Endothelial cell of umbilical vein (primary cell): ENCODE data around the gene RBM20. TPM values are rescaled to one million over a fixed set of nuclear protein-coding genes. Genes with fewer than 3 reads are reported as not detected.

Source experiments
- BruUV-seq: library from RNA; stranded (reverse); fragments of 400-500 nt; replicated peaks from 2 replicates; lab custom pipeline; 2021; lab: Mats Ljungman, UMichigan
- CTCF ChIA-PET: fragments of 300-600, 350-600 bp; sonication (Branson Sonifier 250); formaldehyde crosslinking; loops from one replicate; lab custom pipeline; 2021; ENCODE audit warnings: antibody characterized with exemption, inconsistent platforms; lab: Charles Lee
- POLR2A ChIA-PET: fragments of 300-600, 350-600 bp; sonication (Branson Sonifier 250); formaldehyde crosslinking; loops from one replicate; lab custom pipeline; 2021; ENCODE audit warnings: antibody characterized with exemption, inconsistent platforms; lab: Charles Lee
- DNase-seq: peaks from one replicate; pipeline ENCODE4 v3.0.0-alpha.2; 2011; ENCODE audit warnings: low read depth, low spot score
- FAIRE-seq: peaks from 2 replicates; lab custom pipeline; 2011; peaks lifted over from hg19 to GRCh38; lab: Jason Lieb, UNC
- H2AFZ ChIP-seq: 2 replicates; pipeline ENCODE4 v1.6.0; 2012; ENCODE audit warnings: low read depth, low read length, control low read depth, inconsistent platforms
- H3K27ac ChIP-seq: 2 replicates; pipeline ENCODE4 v1.5.1; 2011; ENCODE audit warnings: low read depth, mild to moderate bottlenecking, control low read depth, low read length, moderate library complexity; ENCODE audit not compliant: insufficient read depth
- H3K27me3 ChIP-seq, 2 experiments: 2 replicates each; pipeline versions ENCODE4 v1.6.0 to v1.6.1; 2011; ENCODE audit warnings: low read length in 2 of 2, mixed read lengths in 1 of 2; ENCODE audit not compliant: control insufficient read depth in 2 of 2, insufficient read depth in 2 of 2
- H3K36me3 ChIP-seq, 2 experiments: 2 replicates in 1 of 2; 3 replicates in 1 of 2; pipeline ENCODE4 v1.5.1; 2011; ENCODE audit warnings: low read length in 2 of 2, mild to moderate bottlenecking in 1 of 2, moderate library complexity in 1 of 2; ENCODE audit not compliant: control insufficient read depth in 2 of 2, insufficient read depth in 2 of 2; ENCODE audit errors: extremely low read depth in 1 of 2
- H3K4me1 ChIP-seq: 3 replicates; pipeline ENCODE4 v1.5.1; 2011; ENCODE audit warnings: mild to moderate bottlenecking, low read length; ENCODE audit not compliant: control insufficient read depth, insufficient read depth; ENCODE audit errors: extremely low read depth
- H3K4me2 ChIP-seq: 2 replicates; pipeline ENCODE4 v1.6.1; 2011; ENCODE audit warnings: low read length, control low read depth, mixed read lengths; ENCODE audit not compliant: insufficient read depth
- H3K4me3 ChIP-seq, 3 experiments: fragments of 200-600 bp in 1 of 3; sonication (generic), shearing (Covaris generic) in 1 of 3; replicated peaks in 1 of 3; 2 replicates each; pipeline ENCODE4 v1.5.1; 2011 to 2016; ENCODE audit warnings: control low read depth in 3 of 3, low read length in 3 of 3, mild to moderate bottlenecking in 2 of 3, inconsistent platforms in 1 of 3, low read depth in 1 of 3, moderate library complexity in 1 of 3; ENCODE audit not compliant: insufficient read depth in 1 of 3
- H3K79me2 ChIP-seq: 2 replicates; pipeline ENCODE4 v1.6.0; 2012; ENCODE audit warnings: low read length, inconsistent platforms; ENCODE audit not compliant: control insufficient read depth, insufficient read depth
- H3K9ac ChIP-seq: replicated peaks from 2 replicates; pipeline ENCODE3; 2011; ENCODE audit warnings: low read length, control low read depth; ENCODE audit not compliant: insufficient read depth; ENCODE audit errors: extremely low read depth
- H3K9me1 ChIP-seq: replicated peaks from 3 replicates; pipeline ENCODE4 v1.6.0; 2011; ENCODE audit warnings: mild to moderate bottlenecking, low read length; ENCODE audit not compliant: control insufficient read depth, insufficient read depth; ENCODE audit errors: extremely low read depth
- H3K9me3 ChIP-seq: replicated peaks from 2 replicates; pipeline ENCODE4 v1.5.1; 2012; ENCODE audit warnings: low read length, inconsistent platforms; ENCODE audit not compliant: control insufficient read depth, insufficient read depth
- H4K20me1 ChIP-seq: replicated peaks from 2 replicates; pipeline ENCODE3; 2011; ENCODE audit warnings: mild to moderate bottlenecking, low read length; ENCODE audit not compliant: control insufficient read depth, insufficient read depth; ENCODE audit errors: extremely low read depth
- CTCF ChIP-seq, 2 donors: IDR thresholded peaks; 1 replicate in 1 of 2; 2 replicates in 1 of 2; pipeline ENCODE4 v1.5.1; 2011; ENCODE audit warnings: low read length in 2 of 2, mild to moderate bottlenecking in 2 of 2, moderate library complexity in 2 of 2, control low read depth in 1 of 2, inconsistent platforms in 1 of 2, low read depth in 1 of 2; ENCODE audit not compliant: insufficient read depth in 1 of 2; ENCODE audit errors: extremely low read depth in 1 of 2
- EZH2 ChIP-seq: IDR thresholded peaks from 2 replicates; pipeline ENCODE4 v1.6.1; 2012; ENCODE audit warnings: borderline replicate concordance, low read depth, mild to moderate bottlenecking, moderate library complexity, low read length, inconsistent platforms; ENCODE audit not compliant: severe bottlenecking
- FOS ChIP-seq: IDR thresholded peaks from 2 replicates; pipeline ENCODE4 v1.6.1; 2011; ENCODE audit warnings: mild to moderate bottlenecking, low read length, moderate library complexity, borderline replicate concordance; ENCODE audit not compliant: insufficient read depth
- GATA2 ChIP-seq: IDR thresholded peaks from 2 replicates; pipeline ENCODE4 v1.7.0; 2011; ENCODE audit warnings: low read depth, mild to moderate bottlenecking, moderate library complexity, mixed read lengths, low read length; ENCODE audit not compliant: insufficient read length, insufficient read depth
- JUN ChIP-seq: IDR thresholded peaks from 2 replicates; pipeline ENCODE4 v1.6.1; 2011; ENCODE audit warnings: borderline replicate concordance, low read depth; ENCODE audit not compliant: insufficient read length, insufficient read depth
- MAX ChIP-seq: IDR thresholded peaks from 2 replicates; pipeline ENCODE4 v1.6.1; 2011; ENCODE audit not compliant: insufficient read depth, insufficient read length
- MYC ChIP-seq: IDR thresholded peaks from one replicate; pipeline ENCODE4 v1.6.1; 2011; ENCODE audit warnings: mild to moderate bottlenecking, low read depth, low read length
- POLR2A ChIP-seq: IDR thresholded peaks from 2 replicates; pipeline ENCODE4 v1.6.1; 2012; ENCODE audit warnings: low read depth, mild to moderate bottlenecking, control low read depth, low read length
- POLR2AphosphoS5 ChIP-seq: IDR thresholded peaks from 2 replicates; pipeline ENCODE4 v1.6.1; 2012; ENCODE audit warnings: low read depth, mild to moderate bottlenecking, control low read depth, low read length, moderate library complexity; ENCODE audit not compliant: insufficient read depth
- dilution Hi-C: fragments of 300-500 bp; cut with MboI; formaldehyde crosslinking; loops from one replicate; pipeline ENCODE4 v1.15.0; 2019; ENCODE audit warnings: low sequenced_read_pairs; ENCODE audit not compliant: extremely low pct_ligation_motif_present
- intact Hi-C: fragments of 100-400 bp; cut with micrococcal nuclease; formaldehyde crosslinking; loops from one replicate; pipeline ENCODE4 v1.10.0; 2022
- polyA plus RNA-seq, 4 experiments: library from polyadenylated mRNA; depleted of rRNA in 3 of 4; stranded (reverse) in 3 of 4; unstranded in 1 of 4; fragments of >200 nt; gene quantifications; 2 replicates each; pipeline versions ENCODE4 v1.2.1 to v1.2.3, GENCODE V29; 2011 to 2012; ENCODE audit warnings: missing spikeins in 1 of 4
- total RNA-seq: library from RNA; stranded (reverse); gene quantifications from 2 replicates; pipeline ENCODE4 v1.2.3, GENCODE V29; 2021

RBM20 gene
- total and polyA plus RNA-seq, 2 donors (not counting 3 experiments of a cell fraction or from before 2014, with no cell fraction given): 0.04 TPM; not detected in 1

- Histone ChIP-seq H3K9me1 (no peaks in the 10 kb centered on the region), H3K27ac (no peak overlapping the region), H4K20me1 (no peaks in the 10 kb centered on the region), H3K4me2 (no peak overlapping the region), H3K9me3 (no peaks in the 10 kb centered on the region), H3K4me1 (peaks cover 6% of the 10 kb centered on the region), H3K9ac (no peak overlapping the region), H3K27me3 (peaks cover 0 to 9% of the 10 kb centered on the region in 2 experiments), H3K4me3 (no peak overlapping the region), H2AFZ (no peak overlapping the region), H3K36me3 (no peaks in the 10 kb centered on the region), H3K79me2 (no peaks in the 10 kb centered on the region)
- FAIRE-seq: no peak
- ChIA-PET CTCF (interaction anchor here (0.9 kb wide), 1 partner anchor 11 kb away, joined by 4 read pairs; no protein-coding TSS in a partner anchor), POLR2A (no interaction called here)
- TF ChIP-seq FOS (no peak), POLR2AphosphoS5 (no peak), GATA2 (no peak), MYC (no peak), EZH2 (no peak), POLR2A (no peak), MAX (no peak), JUN (no peak), CTCF (IDR thresholded peaks at IDR 0.05; ENCODE audit: extremely low read depth in 1 of 2, insufficient read depth in 1 of 2, low read depth in 1 of 2, low read length in 2 of 2) (no peak)
- BruUV-seq: no TSS peak
- dilution Hi-C loops: no loop called here
- intact Hi-C loops: loop anchor here (5.0 kb wide), 1 partner anchor 87 kb away; no protein-coding TSS in a partner anchor
- no peak for DNase-seq
These were observed 130.9 kb downstream of the RBM20 start for GRCh38 chr10:110775020-110775375.
